Measurements from ENCODE around the gene RABEPK.
"Not testable (repeated sequence)": the region's sequence is repeated elsewhere in the genome, so short reads cannot be mapped to it uniquely, and the experiment has no call there.

Gene RABEPK

GRCh38 chr9:125235804-125236519, 35.6 kb downstream of the RABEPK start:
- H3K27ac Mint-ChIP-seq, result peak overlapping the region; percentile 70 to 100
- peak overlapping the region; percentile 87 to 94 for H3K4me3 Mint-ChIP-seq
- H3K27me3 Mint-ChIP-seq, result no peaks in the 10 kb centered on the region
- ATAC-seq (no peak), DNase-seq (peak in 1 of 2 donors; percentile 14)
- no peaks in the 10 kb centered on the region for H3K9me3 Mint-ChIP-seq
- H3K4me1 Mint-ChIP-seq, result peaks cover 53% of the 10 kb centered on the region

- peak in 1 of 2 donors; percentile 7 for DNase-seq
- not testable (repeated sequence) for H3K27me3 Mint-ChIP-seq, H3K9me3 Mint-ChIP-seq, ATAC-seq
- H3K4me1 Mint-ChIP-seq, result peaks cover 58% of the 10 kb centered on the region
- peak overlapping the region; percentile 87 to 94 for H3K4me3 Mint-ChIP-seq
- peak overlapping the region; percentile 40 to 100 for H3K27ac Mint-ChIP-seq
Observed at GRCh38 chr9:125236520-125237159, 36.3 kb downstream of the RABEPK start.

DNA sequence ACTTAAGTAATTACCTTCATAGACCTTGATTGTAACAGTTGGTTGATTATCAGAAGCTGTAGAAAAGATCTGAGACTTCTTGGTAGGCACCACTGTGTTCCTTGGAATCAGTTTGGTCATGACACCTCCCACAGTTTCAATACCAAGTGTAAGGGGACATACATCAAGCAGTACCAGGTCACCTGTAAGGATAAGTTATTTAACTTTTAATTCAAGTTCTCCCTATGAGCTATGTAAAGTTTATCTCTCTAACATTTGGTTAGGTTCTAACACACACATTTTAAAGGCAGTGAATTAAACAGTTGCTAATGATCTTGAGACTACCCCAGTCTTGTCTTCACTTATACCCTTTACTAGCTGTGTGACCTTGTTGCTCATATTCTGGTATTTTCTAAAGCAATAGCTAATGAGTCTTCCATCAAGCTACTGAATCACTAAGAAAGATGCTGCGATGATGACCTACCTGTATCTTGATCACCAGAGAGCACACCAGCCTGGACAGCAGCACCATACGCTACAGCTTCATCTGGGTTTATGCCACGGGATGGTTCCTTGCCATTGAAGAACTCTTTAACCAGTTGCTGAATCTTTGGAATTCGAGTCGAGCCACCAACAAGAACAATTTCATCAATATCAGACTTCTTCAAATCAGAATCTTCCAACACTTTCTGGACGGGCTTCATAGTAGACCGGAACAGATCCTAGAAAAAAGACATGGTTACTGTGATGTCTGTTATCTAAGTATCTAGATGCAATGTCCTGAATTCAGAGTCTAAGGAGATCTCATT, 38.0 kb downstream of the RABEPK start:
- Mint-ChIP-seq H3K9me3 (no peaks in the 10 kb centered on the region), H3K4me3 (peak overlapping the region; percentile 87 to 94), H3K27me3 (no peaks in the 10 kb centered on the region), H3K27ac (peak overlapping the region; percentile 92 to 100), H3K4me1 (peaks cover 69% of the 10 kb centered on the region)
- DNase-seq (no peak), ATAC-seq (no peak)

- no peaks in the 10 kb centered on the region for H3K9me3 Mint-ChIP-seq
- peaks cover 76% of the 10 kb centered on the region for H3K4me1 Mint-ChIP-seq
- ATAC-seq (no peak), DNase-seq (no peak)
- H3K27me3 Mint-ChIP-seq, result no peaks in the 10 kb centered on the region
- peak overlapping the region; percentile 92 to 100 for H3K27ac Mint-ChIP-seq
- H3K4me3 Mint-ChIP-seq, result peak overlapping the region; percentile 87 to 94
Observed at GRCh38 chr9:125238915-125239446, 38.6 kb downstream of the RABEPK start.

GRCh38 chr9:125239631-125240597, 39.6 kb downstream of the RABEPK start:
- H3K27ac Mint-ChIP-seq, result peak overlapping the region; percentile 98 to 100
- ATAC-seq, result no peak
- peaks cover 76% of the 10 kb centered on the region for H3K4me1 Mint-ChIP-seq
- no peaks in the 10 kb centered on the region for H3K27me3 Mint-ChIP-seq
- H3K4me3 Mint-ChIP-seq, result peak overlapping the region; percentile 87 to 94
- no peak for DNase-seq
- no peaks in the 10 kb centered on the region for H3K9me3 Mint-ChIP-seq

- DNase-seq, result peak in 1 of 2 donors; percentile 56
- H3K4me3 Mint-ChIP-seq, result peak overlapping the region; percentile 87 to 94
- no peaks in the 10 kb centered on the region for H3K9me3 Mint-ChIP-seq
- peak; percentile 5 for ATAC-seq
- H3K4me1 Mint-ChIP-seq, result peaks cover 68% of the 10 kb centered on the region
- peak overlapping the region; percentile 98 to 100 for H3K27ac Mint-ChIP-seq
- H3K27me3 Mint-ChIP-seq, result no peaks in the 10 kb centered on the region
Observed at GRCh38 chr9:125240649-125240999, 40.3 kb downstream of the RABEPK start.

DNA sequence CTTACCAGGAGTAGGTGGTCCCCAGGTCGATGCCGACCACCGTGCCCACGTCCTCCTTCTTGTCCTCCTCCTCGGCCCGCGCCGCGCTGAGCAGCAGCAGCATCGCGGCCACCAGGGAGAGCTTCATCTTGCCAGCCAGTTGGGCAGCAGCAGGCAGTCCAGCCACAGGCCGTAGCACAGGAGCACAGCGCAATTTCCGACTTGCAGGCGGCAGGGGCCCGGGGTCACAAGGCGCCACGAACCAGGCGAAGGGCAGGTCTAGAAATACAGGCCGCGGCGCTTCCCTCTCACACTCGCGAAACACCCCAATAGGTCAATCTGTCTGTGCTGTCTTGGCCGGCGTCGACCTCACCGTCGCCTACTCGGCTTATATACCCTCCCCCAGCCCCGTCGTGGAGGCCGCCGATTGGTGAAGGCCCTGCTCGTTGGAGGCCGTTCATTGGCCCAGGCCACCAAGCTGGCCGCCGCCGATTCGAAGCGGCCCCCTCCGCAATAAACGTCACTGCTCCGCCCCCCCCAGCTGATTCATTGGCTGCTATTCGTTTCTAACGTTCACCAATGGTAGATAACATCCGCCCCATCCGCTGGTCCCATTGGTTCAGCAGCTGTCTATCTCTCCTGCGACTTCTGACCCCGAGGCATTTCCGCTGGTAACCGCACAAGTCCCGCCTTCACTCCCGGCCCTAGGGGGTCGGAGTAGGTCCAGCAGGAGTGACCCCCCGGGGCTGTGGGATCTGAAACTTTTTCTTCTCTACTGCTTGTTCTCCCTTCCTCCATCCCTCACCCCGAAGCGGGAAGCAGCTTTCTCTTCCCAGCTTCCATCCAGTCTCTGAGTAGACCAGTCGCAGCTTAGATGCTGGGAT, 40.9 kb downstream of the RABEPK start, which contains the start of gene HSPA5:
HSPA5 (minus strand) TSS at position 344 of the 863 bp plus-strand sequence; CDS start at position 127, 217 bp downstream.
- Mint-ChIP-seq H3K4me3 (peak within 1 kb of the TSS; percentile 87 to 94), H3K4me1 (peaks cover 62% of the 10 kb centered on the region), H3K9me3 (no peaks in the 10 kb centered on the region), H3K27me3 (no peaks in the 10 kb centered on the region), H3K27ac (peak within 1 kb of the TSS; percentile 98 to 100)
- peak; percentile 98 to 99 for DNase-seq
- ATAC-seq, result peak; percentile 92

GRCh38 chr9:125241863-125242739, 41.8 kb downstream of the RABEPK start:
- Mint-ChIP-seq H3K27me3 (no peaks in the 10 kb centered on the region), H3K27ac (peak overlapping the region; percentile 98 to 100), H3K9me3 (no peaks in the 10 kb centered on the region), H3K4me1 (peaks cover 54% of the 10 kb centered on the region), H3K4me3 (peak overlapping the region; percentile 87 to 94)
- no peak for DNase-seq
- peak; percentile 5 for ATAC-seq

DNA sequence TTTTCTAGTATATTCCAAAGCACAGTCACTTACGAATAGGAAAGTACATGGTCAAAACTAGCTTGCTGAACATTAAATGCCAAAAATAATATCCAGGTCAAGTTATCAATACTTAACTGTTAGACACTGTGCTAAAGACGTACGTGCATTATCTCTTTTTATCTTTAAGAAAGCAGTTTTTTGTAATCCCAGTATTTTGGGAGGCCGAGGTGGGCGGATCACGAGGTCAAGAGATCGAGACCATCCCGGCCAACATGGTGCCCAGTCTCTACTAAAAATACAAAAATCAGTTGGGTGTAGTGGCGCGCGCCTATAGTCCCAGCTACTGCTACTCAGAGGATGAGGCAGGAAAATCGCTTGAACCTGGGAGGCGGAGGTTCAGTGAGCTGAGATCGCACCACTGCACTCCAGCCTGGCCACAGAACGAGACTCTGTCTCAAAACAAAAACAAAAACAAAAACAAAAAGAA, 43.5 kb downstream of the RABEPK start:
- H3K4me1 Mint-ChIP-seq, result peaks cover 36% of the 10 kb centered on the region
- ATAC-seq, result no peak
- H3K9me3 Mint-ChIP-seq, result no peaks in the 10 kb centered on the region
- peak overlapping the region in 1 of 2 donors; percentile 94 for H3K4me3 Mint-ChIP-seq
- H3K27me3 Mint-ChIP-seq, result no peaks in the 10 kb centered on the region
- peak overlapping the region; percentile 99 to 100 for H3K27ac Mint-ChIP-seq
- DNase-seq, result no peak

GRCh38 chr9:125246261-125246667, 45.9 kb downstream of the RABEPK start:
- peaks cover 21% of the 10 kb centered on the region for H3K4me1 Mint-ChIP-seq
- ATAC-seq, result no peak
- H3K27ac Mint-ChIP-seq, result peak overlapping the region in 1 of 2 donors; percentile 67

DNA sequence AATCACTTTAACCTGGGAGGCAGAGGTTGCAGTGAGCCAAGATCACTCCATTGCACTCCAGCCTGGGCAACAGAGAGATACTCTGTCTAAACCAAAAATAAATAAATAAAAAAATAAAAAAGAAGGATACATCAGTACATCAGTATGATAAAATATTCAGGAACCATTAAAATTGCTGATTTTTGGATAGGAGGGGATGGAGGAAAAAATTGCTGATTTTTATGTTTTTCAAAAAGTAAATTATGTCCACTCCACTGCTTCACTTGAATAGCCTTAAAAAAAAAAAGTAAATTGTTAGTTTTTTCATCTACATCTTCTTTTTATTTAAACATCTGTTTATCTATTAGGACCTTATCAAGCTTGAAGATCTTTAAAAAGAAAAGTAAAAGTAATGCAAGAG, 53.9 kb downstream of the RABEPK start:
- no peak for DNase-seq
- Mint-ChIP-seq H3K4me1 (no peaks in the 10 kb centered on the region), H3K27ac (no peak overlapping the region), H3K9me3 (no peaks in the 10 kb centered on the region), H3K4me3 (no peak overlapping the region), H3K27me3 (no peaks in the 10 kb centered on the region)
- ATAC-seq, result no peak

More at GRCh38 chr9:125246261-125246667, 45.9 kb downstream of the RABEPK start:
- Mint-ChIP-seq H3K27me3 (no peaks in the 10 kb centered on the region), H3K9me3 (no peaks in the 10 kb centered on the region), H3K4me3 (no peak overlapping the region)
- no peak for DNase-seq

- ATAC-seq (no peak), DNase-seq (no peak)
- no peak overlapping the region for H3K4me3 Mint-ChIP-seq
- no peaks in the 10 kb centered on the region for H3K27me3 Mint-ChIP-seq
- peaks cover 0 to 3% of the 10 kb centered on the region in 2 donors for H3K9me3 Mint-ChIP-seq
- H3K4me1 Mint-ChIP-seq, result peaks cover 12% of the 10 kb centered on the region
- no peak overlapping the region for H3K27ac Mint-ChIP-seq
Observed at GRCh38 chr9:125255781-125256391, 55.5 kb downstream of the RABEPK start.
